ENCODE measurements around the gene SRCIN1.

Gene SRCIN1

GRCh38 chr17:38598536-38598935 is 7.2 kb downstream of the SRCIN1 start:
- DNase-seq (ENCODE audit: low read depth) = peak; percentile 10

- DNase-seq (ENCODE audit: low read depth) = no peak
Measured at GRCh38 chr17:38597375-38597774, 8.4 kb downstream of the SRCIN1 start.

DNA sequence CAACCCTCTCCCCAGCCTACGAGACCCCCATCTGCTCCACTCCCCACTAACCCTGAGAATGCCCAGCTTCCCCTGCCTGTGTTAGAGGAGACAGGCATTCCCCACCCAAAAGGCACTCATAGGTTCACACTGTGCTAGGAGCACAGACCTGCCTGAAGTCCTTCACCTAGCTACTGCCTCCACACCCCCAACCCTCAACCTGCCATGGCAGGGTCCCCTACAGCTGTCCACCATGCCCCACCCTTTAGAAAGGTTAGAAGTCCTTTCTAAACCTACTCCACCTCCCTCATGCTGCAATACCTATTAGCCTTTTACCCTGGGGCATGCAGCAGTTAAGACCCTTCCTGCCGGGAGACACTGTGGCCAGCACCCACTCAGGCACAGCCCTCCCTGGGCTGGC is 9.1 kb downstream of the SRCIN1 start:
- DNase-seq (ENCODE audit: low read depth) = no peak

- DNase-seq (ENCODE audit: low read depth) = no peak
Measured at GRCh38 chr17:38595892-38596291, 9.9 kb downstream of the SRCIN1 start.

- DNase-seq (ENCODE audit: low read depth) = no peak
Measured at GRCh38 chr17:38594152-38594551, 11.6 kb downstream of the SRCIN1 start.

GRCh38 chr17:38592487-38592886 is 13.3 kb downstream of the SRCIN1 start:
- DNase-seq (ENCODE audit: low read depth) = no peak

DNA sequence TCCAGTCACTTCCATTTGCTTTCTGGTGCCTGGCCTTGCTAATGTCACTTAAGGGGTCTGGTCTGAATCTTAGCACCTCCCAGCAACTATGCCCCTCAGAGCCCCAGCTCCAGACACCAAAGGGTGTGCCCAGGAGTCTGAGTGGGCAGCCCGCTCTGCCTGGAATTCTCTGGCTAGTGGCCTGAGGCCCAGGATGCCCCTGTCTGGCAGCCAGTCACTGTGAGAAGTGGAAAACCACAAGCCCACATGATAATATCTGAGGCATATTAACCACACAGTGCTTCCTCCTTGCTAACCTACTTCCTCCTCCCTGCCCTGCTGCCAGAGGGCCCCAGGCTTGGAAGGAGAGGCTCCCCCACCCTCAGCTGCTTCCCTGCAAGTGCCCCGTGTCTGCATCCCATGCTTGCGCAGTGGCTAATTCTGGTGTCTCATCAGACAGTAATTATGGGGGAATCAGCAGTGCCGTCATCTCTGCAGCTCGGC is 14.0 kb downstream of the SRCIN1 start:
- DNase-seq (ENCODE audit: low read depth) = no peak

DNA sequence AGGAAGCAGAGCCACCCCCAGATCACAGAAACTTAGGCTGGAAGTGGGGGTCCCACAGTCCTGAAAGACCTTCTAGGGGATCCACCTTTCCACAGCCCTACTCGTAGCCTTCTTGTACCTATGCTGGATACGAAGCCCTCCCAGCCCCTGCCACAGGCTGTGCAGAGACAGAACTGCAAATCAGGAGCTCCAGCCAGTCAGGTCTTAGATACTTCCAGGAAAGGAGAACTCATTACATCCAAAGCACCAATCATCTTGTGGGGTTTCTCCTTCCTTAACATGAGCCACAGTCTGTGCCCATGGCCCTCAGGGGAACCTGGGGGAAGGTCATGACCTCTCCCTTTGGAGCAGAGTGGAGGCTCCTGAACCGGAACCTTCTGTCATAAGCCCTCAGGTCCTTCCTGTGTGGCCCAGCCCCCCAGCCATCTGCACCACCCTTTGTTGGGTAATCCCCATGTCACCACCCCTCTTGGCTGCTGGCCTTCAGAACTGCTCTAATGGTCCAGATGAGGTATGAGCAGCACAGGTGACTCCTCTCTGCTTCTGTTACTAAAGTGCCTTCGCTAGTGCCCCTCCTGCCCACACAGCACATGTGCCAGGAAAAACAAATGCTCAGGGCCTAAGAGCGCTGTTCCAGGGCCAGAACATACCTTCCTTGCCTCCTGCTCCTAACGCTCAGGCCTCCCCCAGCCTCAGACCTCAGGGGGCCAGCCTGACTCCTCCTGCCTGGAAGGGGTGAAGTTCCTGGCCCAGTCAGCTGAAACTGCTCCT is 14.6 kb downstream of the SRCIN1 start:
- no peak for DNase-seq (ENCODE audit: low read depth)

DNA sequence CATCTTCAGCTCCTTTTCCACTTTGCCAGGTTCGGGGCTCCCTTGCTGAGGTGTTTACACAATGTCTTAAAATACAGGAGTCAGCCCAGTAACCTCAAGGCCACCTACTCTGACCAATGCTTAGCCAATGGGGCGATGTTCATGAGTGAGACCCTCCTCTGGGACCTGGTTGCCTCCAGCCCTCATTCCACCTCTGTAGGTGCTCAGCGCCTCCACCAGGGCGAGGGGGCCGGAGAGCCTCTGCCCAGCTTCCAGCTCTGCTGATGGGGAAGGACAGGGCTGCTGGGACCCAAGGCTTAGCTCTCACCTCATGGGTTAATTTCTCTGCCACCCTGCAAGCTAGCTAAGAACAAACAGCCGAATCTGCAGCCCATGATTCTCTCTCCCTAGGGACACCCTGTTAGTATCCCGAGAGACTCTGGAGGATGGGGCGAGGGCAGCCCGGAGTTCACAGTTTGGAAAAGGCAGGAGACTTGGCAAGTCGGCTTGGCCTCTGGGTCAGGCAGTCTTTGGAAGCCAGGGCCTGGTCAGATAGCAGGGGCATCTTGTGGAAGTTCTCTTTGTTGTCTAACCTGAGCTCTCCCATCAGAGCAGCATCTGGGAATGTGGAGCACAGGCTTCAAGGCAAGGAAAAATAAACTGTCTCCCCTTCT is 16.2 kb downstream of the SRCIN1 start:
- DNase-seq (ENCODE audit: low read depth) = no peak

DNA sequence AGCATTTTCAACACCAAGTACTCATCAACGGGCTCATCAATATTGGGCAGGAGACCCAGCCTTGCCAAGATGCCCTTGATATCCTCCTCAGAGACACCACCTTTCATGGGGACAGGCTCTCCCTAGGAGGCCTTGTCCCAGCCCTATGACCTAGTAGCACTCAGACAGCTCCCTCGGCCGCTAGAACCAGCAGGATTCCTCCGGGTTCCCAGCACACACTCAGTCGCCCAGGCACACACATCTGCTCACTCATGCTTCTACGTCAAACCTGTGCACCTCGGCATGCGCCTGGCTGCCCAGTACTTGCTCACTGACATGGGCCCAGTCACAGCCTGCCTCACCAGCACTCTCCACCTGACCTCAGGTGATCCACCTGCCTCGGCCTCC is 17.0 kb downstream of the SRCIN1 start:
- no peak for DNase-seq (ENCODE audit: low read depth)

DNA sequence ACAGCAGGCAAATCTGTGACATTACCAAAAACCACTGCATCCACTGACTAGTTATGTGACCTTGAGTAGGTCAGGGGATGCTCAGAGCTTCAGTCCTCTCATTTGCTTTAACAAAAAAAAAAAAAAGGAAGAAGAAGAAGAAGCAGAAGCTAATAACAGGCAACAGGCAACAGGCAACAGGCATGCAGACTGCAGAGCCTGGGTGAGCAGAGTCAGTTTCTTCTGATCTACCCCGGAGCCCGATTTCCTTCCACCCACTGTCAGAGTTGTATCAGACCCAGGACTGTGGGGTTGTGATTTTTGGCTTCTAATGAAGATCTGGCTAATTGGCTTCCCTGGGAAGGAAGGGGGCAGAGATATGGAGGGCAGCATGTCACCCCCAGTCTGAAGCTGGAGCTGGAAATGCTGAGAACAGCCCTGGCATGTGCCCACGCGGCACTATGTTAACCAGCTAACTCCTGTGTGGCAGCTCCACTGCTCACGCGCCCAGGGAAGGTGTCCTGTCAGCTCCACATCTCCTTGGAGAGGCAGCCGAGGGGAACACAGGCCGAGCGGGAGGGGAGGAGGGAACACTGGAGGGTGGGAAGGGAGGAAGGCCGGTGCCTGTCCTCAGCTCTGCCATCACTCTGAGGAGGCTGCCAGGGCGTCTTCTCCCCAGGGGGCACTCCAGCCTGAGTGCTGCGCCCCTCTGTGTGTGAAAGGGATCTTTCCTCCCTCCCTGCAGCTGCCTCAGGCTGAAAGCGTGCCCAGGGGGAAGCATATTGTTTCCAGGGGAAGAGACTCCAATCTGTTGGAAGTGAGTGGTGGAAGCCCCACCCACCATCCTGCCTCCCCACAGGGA is 17.6 kb downstream of the SRCIN1 start:
- no peak for DNase-seq (ENCODE audit: low read depth)

DNA sequence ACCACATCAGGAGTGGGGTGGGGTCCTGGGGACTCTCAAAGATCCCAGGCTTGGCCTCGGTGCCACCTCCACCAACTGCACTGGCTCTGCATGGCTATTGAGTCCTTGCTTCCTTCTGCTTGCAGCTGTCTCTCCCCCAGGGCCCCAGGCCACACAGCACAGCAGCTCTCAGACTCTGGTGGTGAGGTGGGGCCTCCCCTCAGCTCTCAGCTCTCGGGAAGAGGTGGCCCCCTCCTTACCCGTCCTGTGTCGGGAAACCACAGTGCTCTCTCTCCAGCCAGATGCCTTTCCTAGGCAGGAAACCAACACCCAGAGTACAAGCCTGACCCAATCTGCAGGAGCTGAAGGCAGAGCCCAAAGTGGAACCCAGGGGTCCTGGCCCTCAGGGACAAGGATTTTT is 18.5 kb downstream of the SRCIN1 start:
- DNase-seq (ENCODE audit: low read depth) = no peak

- DNase-seq (ENCODE audit: low read depth) = no peak
Measured at GRCh38 chr17:38586788-38587187, 19.0 kb downstream of the SRCIN1 start.

- no peak for DNase-seq (ENCODE audit: low read depth)
Measured at GRCh38 chr17:38585918-38586529, 19.7 kb downstream of the SRCIN1 start.

DNA sequence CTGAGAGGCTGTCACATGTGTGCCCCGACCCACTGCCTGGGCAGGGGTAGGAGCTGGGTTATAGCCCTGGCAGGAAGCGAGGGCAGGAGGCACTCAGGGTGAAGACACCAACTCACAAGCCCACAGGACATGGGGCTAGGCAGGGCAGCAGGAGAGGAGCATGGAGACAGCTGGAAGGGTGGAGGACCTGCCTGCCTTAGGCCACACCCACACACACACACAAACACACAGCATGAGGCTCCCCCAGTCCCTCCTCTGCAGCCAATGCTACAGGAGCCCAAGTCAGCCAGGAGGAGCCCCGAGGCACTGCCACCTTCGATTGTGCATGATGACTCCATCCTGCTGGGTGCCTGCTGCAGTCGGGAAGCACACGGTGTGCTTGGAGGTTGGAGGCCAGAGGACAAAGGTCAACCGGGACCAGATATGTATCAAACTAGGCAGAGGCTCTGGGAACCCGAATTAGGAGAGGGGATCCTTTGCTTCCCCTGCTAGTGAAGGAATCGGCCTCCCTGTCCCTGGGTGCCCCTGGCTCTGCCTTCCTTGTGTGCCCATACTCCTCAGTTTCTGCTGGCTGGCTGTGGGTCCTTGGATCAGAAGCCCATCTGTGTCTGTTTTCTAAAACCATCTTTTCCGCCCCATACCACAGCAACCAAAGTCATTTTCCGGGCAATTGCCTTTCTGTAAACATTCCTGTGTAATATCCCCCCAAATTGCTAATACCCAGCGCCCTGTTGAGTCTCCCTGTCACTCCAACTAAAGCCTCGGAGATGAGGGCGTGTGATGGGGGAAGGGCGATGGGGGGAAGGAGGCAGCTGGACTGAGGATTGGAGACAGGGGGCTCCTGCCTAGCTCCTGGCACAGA is 20.5 kb downstream of the SRCIN1 start:
- no peak for DNase-seq (ENCODE audit: low read depth)

GRCh38 chr17:38584350-38584925 is 21.3 kb downstream of the SRCIN1 start:
- peak; percentile 29 for DNase-seq (ENCODE audit: low read depth)

- DNase-seq (ENCODE audit: low read depth) = no peak
Measured at GRCh38 chr17:38583828-38584349, 21.9 kb downstream of the SRCIN1 start.

- no peak for DNase-seq (ENCODE audit: low read depth)
Measured at GRCh38 chr17:38583176-38583575, 22.6 kb downstream of the SRCIN1 start.

- DNase-seq (ENCODE audit: low read depth) = no peak
Measured at GRCh38 chr17:38582069-38582468, 23.7 kb downstream of the SRCIN1 start.

GRCh38 chr17:38579934-38580333 is 25.8 kb downstream of the SRCIN1 start:
- peak; percentile 22 for DNase-seq (ENCODE audit: low read depth)

DNA sequence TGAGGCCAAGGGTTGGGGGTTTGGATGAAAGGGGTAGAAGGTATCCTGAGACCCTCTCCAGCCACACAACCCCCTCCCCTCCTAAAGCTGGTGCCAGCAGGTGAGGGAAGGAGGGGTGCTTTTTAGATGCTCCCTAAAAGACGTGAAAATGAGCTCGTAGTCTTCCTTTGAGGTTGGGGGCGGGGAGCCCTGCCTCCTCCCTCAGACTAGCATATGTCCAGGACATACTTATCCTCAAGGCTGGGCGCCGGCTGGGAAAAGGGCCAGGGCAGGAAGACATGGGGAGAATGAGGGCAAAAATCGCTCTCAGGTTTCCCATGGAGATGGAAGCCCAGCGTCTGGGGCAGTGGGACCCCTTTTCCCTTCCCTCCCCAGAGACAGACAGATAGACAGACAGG is 26.7 kb downstream of the SRCIN1 start:
- no peak for DNase-seq (ENCODE audit: low read depth)
